Measurements from ENCODE around the gene CNTNAP3.
"Not testable (repeated sequence)": the region's sequence is repeated elsewhere in the genome, so short reads cannot be mapped to it uniquely, and the experiment has no call there.

CNTNAP3 gene

DNA sequence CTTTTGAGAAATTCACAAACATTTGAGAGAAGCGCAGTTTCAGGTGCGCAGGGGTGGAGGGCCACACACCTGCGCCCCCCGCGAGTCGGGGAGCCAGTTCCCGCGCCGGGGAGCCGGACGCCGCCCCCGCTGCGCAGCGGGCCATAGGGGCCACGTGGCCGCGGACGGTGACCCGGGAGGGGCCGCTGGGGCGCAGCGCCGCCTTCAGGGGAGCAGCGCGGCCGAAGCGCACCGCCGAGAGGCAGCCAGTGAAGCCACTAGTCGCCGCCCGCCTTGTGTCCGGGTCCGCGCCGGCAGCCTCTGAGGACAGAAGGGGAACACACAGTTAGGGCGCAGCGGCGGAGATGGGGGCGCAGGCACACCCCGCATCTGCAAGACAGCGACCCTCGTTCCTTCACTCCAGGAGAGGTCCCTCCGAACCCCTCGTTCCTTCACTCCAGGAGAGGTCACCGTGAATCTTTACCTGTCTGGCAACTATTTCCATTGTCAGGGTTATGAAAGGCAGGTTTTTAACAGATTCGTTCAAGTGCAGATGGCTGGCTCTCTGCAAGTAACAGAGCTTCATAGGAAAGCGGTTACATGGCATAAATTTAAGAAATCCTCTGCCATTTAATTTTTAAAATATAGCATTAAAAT, 209.2 kb downstream of the CNTNAP3 start:
- not testable (repeated sequence) for DNase-seq (ENCODE audit: low read depth)
- peak overlapping the region; percentile 29 for H3K4me3 ChIP-seq (ENCODE audit: low read depth, low read length)

DNA sequence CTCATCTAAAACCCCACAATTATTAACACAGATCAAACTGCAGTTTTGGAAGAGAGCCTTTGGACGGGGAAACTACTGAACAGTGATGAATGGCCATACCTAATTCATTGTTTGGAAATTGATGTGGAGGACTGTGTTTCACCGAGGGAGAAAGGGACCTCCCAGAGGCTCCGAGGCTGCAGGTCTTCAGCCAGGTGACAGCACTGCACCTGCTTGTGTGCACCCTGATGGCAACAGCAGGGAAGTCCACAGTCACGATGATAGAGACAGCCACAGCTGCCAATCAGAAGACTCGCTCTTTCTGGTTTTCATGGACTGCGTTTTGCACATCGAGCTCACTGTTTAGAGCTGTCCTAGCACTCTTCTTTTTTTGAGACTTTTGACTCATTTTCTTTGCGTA, 214.4 kb downstream of the CNTNAP3 start:
- H3K4me3 ChIP-seq (ENCODE audit: low read depth, low read length); DNase-seq (ENCODE audit: low read depth): not testable (repeated sequence)

DNA sequence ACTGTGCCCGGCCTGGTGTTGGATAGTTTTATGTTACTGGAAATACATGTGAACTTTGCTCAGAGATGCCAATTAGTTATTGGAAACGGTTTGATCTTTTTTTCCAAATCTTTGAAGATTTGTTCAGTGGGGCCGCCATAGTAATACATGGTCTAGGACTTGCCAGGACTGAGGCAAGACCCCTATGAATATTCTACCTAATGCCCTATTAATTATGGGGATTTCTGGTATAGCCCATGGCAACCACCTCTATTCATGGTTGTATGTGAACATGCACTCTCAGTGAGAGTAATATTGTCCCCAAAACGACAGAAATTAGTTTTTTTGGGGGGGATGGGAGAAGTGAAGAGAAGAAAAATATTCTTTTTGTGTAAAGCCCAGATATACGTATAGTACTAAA, 220.3 kb downstream of the CNTNAP3 start:
- H3K4me3 ChIP-seq (ENCODE audit: low read depth, low read length); DNase-seq (ENCODE audit: low read depth): not testable (repeated sequence)

DNA sequence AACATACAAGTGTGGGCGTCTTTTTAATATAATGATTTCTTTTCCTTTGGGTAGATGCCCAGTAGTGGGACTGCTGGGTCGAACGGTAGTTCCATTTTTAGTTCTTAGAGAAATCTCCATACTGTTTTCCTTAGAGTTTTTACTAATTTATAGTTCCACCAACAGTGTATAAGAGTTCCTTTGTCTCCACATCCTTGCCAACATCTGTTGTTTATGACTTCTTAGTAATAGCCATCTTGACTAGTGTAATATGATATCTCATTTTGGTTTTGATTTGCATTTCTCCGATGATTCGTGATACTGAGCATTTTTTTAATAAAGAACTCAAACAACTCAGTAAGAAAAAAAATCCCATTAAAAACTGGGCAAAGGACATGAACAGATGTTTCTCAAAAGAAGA, 225.0 kb downstream of the CNTNAP3 start:
- peak; percentile 36 for DNase-seq (ENCODE audit: low read depth)
- H3K4me3 ChIP-seq (ENCODE audit: low read depth, low read length) = not testable (repeated sequence)

DNA sequence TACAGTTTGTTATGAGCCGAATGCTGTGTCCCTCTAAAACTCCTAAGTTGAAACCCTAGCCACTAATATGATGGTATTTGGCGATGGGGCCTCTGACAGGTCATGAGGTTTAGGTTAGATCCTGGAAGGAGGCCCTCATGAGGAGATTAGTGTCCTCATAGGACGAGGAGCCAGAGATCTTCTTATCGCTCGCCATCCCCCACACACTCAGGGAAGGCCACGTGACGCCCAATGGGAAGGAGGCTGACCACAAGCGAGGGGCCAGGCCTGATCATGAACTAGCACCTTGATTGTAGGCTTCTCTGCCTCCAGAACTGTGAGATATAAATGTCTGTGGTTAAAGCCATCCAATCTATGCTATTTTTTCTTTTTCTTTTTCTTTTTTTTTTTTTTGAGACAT, 233.5 kb downstream of the CNTNAP3 start:
- not testable (repeated sequence) for DNase-seq (ENCODE audit: low read depth); H3K4me3 ChIP-seq (ENCODE audit: low read depth, low read length)

DNA sequence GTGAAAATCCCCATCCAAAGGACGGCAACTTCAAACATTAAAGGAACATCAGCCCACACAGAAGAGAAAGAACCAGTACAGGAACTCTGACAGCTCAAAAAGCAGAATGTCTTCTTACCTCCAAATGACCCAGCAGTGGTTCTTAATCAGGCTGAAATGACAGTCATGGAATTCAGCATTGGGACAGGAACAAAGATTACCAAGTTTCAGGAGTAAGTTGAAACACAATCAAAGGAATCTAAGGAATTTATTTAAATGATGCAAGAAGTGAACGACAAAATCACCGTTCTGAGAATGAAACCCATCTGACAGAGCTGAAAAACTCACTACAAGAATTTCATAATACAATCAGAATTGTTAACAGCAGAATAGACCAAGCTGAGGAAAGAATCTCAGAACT, 241.1 kb downstream of the CNTNAP3 start:
- not testable (repeated sequence) for DNase-seq (ENCODE audit: low read depth); H3K4me3 ChIP-seq (ENCODE audit: low read depth, low read length)

DNA sequence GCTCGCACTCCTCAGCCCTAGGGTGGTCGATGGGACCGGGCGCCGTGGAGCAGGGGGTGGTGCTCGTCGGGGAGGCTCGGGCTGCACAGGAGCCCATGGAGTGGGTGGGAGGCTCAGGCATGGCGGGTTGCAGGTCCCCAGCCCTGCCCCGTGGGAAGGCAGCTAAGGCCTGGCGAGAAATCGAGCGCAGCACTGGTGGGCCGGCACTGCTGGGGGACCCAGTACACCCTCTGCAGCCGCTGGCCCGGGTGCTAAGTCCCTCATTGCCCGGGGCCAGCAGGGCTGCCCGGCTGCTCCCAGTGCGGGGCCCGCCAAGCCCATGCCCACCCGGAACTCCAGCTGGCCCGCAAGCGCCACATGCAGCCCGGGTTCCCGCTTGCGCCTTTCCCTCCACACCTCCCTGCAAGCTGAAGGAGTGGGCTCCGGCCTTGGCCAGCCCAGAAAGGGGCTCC, 245.6 kb downstream of the CNTNAP3 start:
- DNase-seq (ENCODE audit: low read depth); H3K4me3 ChIP-seq (ENCODE audit: low read depth, low read length): not testable (repeated sequence)

DNA sequence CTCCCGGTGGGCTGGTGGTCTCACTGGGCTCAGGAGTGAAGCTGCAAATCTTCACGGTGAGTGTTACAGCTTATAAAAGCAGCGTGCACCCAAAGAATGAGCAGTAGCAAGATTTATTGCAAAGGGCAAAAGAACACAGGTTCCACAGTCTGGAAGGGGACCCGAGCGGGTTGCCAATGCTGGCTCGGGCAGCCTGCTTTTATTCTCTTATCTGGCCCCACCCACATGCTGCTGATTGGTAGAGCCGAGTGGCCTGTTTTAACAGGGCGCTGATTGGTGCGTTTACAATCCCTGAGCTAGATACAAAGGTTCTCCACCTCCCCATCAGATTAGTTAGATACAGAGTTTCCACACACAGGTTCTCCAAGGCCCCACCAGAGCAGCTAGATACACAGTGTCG, 246.2 kb downstream of the CNTNAP3 start:
- H3K4me3 ChIP-seq (ENCODE audit: low read depth, low read length); DNase-seq (ENCODE audit: low read depth): not testable (repeated sequence)

DNA sequence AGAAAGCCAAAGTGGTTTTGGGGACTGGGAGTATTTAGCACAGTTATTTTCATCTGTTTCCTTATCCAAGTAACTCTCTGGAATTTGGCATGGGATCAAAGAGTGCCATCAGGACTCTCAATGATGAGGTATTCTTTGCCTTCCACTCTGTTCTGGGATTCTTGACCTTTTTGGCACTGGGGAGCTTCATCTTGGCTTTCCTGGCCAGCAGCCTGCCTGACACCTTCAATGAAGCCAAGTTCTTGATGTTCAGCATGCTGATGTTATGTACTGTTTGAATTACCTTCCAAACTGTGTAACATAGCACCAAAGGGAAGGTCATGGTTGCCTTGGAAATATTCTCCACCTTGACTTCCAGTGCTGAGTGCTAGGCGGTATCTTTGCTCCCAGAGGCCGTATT, 248.8 kb downstream of the CNTNAP3 start:
- DNase-seq (ENCODE audit: low read depth); H3K4me3 ChIP-seq (ENCODE audit: low read depth, low read length): not testable (repeated sequence)

DNA sequence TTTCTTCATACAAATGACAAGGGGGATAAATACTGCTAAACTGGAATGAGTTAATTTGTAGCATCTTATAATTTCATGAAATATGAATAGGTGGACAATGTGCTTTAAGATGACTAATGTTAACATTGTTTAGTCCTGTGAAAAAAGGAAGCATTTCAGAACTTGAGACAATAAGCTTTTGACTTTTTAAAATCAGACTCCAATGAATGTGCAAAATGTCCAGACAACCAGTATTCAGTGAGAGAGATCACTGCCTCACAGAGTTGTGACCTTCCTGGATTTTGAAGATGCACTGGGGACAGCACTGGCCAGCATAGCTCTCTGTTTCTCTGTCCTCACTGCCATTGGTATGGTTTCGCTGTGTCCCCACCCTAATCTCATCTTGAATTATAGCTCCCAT, 249.7 kb downstream of the CNTNAP3 start:
- not testable (repeated sequence) for H3K4me3 ChIP-seq (ENCODE audit: low read depth, low read length); DNase-seq (ENCODE audit: low read depth)

DNA sequence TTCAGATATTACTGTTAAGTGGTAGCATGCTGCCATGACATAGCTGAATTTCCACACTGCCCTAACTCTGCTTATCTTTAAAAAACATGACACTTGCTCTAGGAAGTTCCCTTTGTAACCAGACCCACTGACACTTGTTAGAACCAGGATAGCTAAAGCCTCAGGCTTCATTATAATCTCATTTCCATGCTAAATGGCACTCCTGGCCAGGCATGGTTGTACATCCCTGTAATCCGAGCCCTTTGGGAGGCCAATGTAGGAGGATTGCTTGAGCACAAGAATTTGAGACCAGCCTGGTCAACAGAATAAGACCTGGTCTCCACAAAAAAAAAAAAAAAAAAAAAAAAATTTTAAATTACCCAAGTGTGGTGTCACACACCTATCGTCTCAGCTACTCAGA, 254.1 kb downstream of the CNTNAP3 start:
- H3K4me3 ChIP-seq (ENCODE audit: low read depth, low read length); DNase-seq (ENCODE audit: low read depth): not testable (repeated sequence)

DNA sequence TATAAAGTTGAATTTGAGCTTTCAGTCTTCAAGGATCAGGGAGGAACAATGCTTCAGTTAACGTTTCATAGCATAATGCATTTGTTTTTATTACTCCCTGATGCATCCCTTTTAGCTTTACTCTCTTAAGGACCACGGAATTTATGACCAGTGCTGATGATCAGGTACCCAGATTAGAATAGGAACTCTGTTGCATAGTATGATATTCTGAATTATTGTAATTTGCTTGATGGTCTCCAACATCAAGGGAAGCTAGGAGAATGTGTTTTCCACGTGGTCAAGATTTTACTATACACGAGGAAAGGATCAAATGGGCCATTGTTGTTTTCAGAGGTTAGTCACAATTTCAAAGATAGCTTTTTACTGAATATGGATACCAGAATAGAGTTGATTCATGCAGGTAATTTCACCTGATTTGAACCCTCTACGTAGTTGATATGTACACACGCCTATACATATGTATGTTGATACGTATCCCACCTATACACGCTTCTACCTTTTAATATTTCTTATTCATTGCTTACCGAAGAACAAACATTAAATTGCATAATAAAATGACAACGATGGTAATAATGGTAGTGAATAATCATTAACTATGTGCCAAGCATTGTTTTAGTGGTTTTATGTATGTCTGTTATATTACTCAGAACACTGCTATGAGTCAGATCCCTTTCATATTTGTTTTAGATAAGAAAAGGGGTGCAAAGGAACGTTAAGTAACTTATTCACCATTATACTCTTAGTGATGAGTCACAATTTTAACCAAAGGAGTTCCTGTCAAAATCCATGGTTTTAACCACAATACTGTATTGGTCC, 257.6 kb downstream of the CNTNAP3 start:
- not testable (repeated sequence) for H3K4me3 ChIP-seq (ENCODE audit: low read depth, low read length); DNase-seq (ENCODE audit: low read depth)

DNA sequence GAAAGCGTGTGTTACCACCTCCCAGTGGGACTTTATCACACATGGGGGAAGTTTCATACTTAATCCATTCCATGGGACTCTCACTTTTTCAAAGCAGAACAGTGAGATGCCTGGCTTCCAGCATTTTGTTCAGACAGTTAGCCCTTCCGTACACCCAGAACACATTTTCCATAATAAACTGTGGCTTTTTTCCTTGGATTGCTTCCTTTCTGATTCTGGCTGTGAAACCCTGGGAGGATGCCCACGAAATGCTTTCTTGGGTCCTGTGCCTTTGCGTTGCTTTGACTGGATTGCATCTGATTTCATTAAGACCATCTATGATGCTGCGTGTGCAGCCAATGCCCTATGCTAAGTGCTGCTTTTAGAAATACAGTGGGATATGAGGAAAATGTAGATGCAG, 259.1 kb downstream of the CNTNAP3 start:
- not testable (repeated sequence) for H3K4me3 ChIP-seq (ENCODE audit: low read depth, low read length); DNase-seq (ENCODE audit: low read depth)

DNA sequence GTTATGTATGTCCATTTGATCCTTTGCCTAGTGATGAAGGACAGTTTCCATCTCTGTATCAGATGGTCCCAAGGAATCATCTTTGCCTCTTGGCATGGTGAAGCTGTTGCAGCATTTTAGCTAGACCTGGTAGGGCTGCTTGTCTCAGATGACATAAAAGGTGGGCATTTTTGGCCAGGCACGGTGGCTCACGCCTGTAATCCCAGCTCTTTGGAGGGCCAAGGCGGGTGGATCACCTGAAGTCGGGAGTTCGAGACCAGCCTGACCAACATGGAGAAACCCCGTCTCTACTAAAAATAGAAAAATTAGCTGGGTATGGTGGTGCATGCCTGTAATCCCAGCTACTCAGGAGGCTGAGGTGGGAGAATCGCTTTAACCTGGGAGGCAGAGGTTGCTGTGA, 259.8 kb downstream of the CNTNAP3 start:
- not testable (repeated sequence) for DNase-seq (ENCODE audit: low read depth); H3K4me3 ChIP-seq (ENCODE audit: low read depth, low read length)

DNA sequence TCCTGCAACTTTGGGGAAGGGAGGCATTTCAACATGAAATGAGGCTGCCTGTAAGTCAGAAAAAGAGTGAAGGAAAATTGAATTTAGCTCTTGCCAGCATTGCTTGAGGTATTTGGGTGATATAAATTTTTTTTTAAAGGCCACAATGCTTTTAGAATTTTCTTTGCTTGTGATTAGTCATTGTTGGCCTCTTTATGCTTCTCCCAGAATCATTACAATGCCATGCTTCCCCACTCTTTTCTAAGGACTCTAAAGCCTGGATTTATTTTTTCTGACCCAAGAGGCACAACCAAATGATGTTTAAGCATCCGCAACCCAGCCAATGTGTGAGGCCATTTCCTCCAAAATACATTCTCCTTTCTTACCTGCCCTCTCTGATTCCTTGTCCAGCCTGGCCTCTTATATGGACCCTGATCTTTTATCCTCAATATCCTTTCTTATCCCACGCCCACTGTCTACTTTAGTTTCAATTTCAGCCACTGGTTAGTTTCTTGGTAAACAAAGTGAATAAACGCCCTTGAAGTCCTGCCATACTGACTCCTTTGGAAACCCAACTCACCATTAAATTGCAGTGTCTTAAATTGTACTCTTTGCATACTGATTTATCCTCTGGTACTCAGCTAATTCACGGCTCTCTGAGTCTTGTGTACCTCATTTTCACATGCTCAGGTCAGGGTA, 261.9 kb downstream of the CNTNAP3 start:
- not testable (repeated sequence) for H3K4me3 ChIP-seq (ENCODE audit: low read depth, low read length); DNase-seq (ENCODE audit: low read depth)
